IMR-90 (cell line): ENCODE results near the gene SSBP2. TPM values are rescaled to one million over a fixed set of nuclear protein-coding genes. Genes with fewer than 3 reads are reported as not detected.

ENCODE experiments used
- ATAC-seq: fragments of 200-7000 bp; cut with Tn5 transposase; 2 replicates; pipeline ENCODE4 v1.9.1; 2020; ENCODE audit warnings: low read depth, mild to moderate bottlenecking, moderate library complexity
- BruUV-seq: library from RNA; stranded (reverse); fragments of 400-500 nt; replicated peaks from 2 replicates; lab custom pipeline; 2021; lab: Mats Ljungman, UMichigan
- CTCF ChIA-PET: fragments of 300-600 bp; formaldehyde crosslinking; extraction: SDS; loops from one replicate; lab custom pipeline; 2021; ENCODE audit warnings: antibody characterized with exemption; lab: Yijun Ruan, JAX
- POLR2A ChIA-PET: fragments of 300-600 bp; sonication (Branson Sonifier 250); formaldehyde crosslinking; loops from one replicate; lab custom pipeline; 2022; ENCODE audit warnings: antibody characterized with exemption; ENCODE audit not compliant: unreplicated experiment; lab: Charles Lee
- DNase-seq: peaks from one replicate; pipeline ENCODE4 v3.0.0; 2013
- H2AFZ ChIP-seq: replicated peaks from 2 replicates; pipeline ENCODE3; 2013; ENCODE audit warnings: low read length, mild to moderate bottlenecking; ENCODE audit not compliant: poor library complexity
- H2AK5ac ChIP-seq: 2 replicates; pipeline ENCODE4 v1.6.1; 2013; ENCODE audit warnings: low read depth, low read length, inconsistent platforms
- H2AK9ac ChIP-seq: replicated peaks from 2 replicates; pipeline ENCODE3; 2013; ENCODE audit warnings: mild to moderate bottlenecking, low read depth, low read length, moderate library complexity; ENCODE audit not compliant: poor library complexity
- H2BK120ac ChIP-seq: 2 replicates; pipeline ENCODE4 v1.6.1; 2013; ENCODE audit warnings: low read depth, low read length, inconsistent platforms
- H2BK15ac ChIP-seq: 3 replicates; pipeline ENCODE4 v1.6.1; 2013; ENCODE audit warnings: low read depth, low read length, inconsistent platforms
- H2BK20ac ChIP-seq: 2 replicates; pipeline ENCODE4 v1.6.1; 2013; ENCODE audit warnings: low read depth, mild to moderate bottlenecking, inconsistent platforms, low read length, moderate library complexity
- H2BK5ac ChIP-seq: 2 replicates; pipeline ENCODE4 v1.6.1; 2013; ENCODE audit warnings: mild to moderate bottlenecking, low read depth, low read length, inconsistent platforms; ENCODE audit not compliant: poor library complexity, severe bottlenecking
- H3K14ac ChIP-seq: replicated peaks from 2 replicates; pipeline ENCODE4 v1.6.1; 2013; ENCODE audit warnings: low read depth, low read length, inconsistent platforms
- H3K18ac ChIP-seq: 2 replicates; pipeline ENCODE4 v1.6.1; 2013; ENCODE audit warnings: low read depth, low read length, control low read depth
- H3K23ac ChIP-seq: 2 replicates; pipeline ENCODE4 v1.6.1; 2013; ENCODE audit warnings: low read depth, low read length, inconsistent platforms
- H3K27ac ChIP-seq: 2 replicates; pipeline ENCODE4 v1.5.1; 2013; ENCODE audit warnings: mild to moderate bottlenecking, control low read depth, low read length; ENCODE audit not compliant: insufficient read depth
- H3K27me3 ChIP-seq: 2 replicates; pipeline ENCODE4 v1.6.1; 2013; ENCODE audit warnings: low read length; ENCODE audit not compliant: control insufficient read depth, insufficient read depth
- H3K36me3 ChIP-seq: 2 replicates; pipeline ENCODE4 v1.6.1; 2013; ENCODE audit warnings: low read length, mixed read lengths; ENCODE audit not compliant: control insufficient read depth, insufficient read depth
- H3K4ac ChIP-seq: 2 replicates; pipeline ENCODE4 v1.6.1; 2013; ENCODE audit warnings: low read depth, low read length, inconsistent platforms
- H3K4me1 ChIP-seq: 2 replicates; pipeline ENCODE4 v1.6.1; 2013; ENCODE audit warnings: low read length, mixed read lengths; ENCODE audit not compliant: control insufficient read depth, insufficient read depth
- H3K4me2 ChIP-seq: 2 replicates; pipeline ENCODE4 v1.6.1; 2013; ENCODE audit warnings: low read depth, mild to moderate bottlenecking, control low read depth, low read length, moderate library complexity
- H3K4me3 ChIP-seq: 2 replicates; pipeline ENCODE4 v1.5.1; 2013; ENCODE audit warnings: low read depth, mild to moderate bottlenecking, control low read depth, low read length, moderate library complexity; ENCODE audit not compliant: insufficient read depth
- H3K56ac ChIP-seq: 2 replicates; pipeline ENCODE4 v1.6.1; 2013; ENCODE audit warnings: low read length, inconsistent platforms; ENCODE audit not compliant: insufficient read depth; ENCODE audit errors: extremely low read depth
- H3K79me1 ChIP-seq, 2 experiments: 2 replicates each; pipeline ENCODE4 v1.6.1; 2013; ENCODE audit warnings: low read length in 2 of 2, inconsistent platforms in 1 of 2, low read depth in 1 of 2
- H3K9ac ChIP-seq: 2 replicates; pipeline ENCODE4 v1.6.1; 2013; ENCODE audit warnings: low read depth, low read length, control low read depth
- H3K9me1 ChIP-seq: 2 replicates; pipeline ENCODE4 v1.6.1; 2013; ENCODE audit warnings: low read length, inconsistent platforms; ENCODE audit not compliant: insufficient read depth
- H3K9me3 ChIP-seq: 2 replicates; pipeline ENCODE4 v1.6.1; 2013; ENCODE audit warnings: low read length; ENCODE audit not compliant: control insufficient read depth, insufficient read depth
- H4K20me1 ChIP-seq: 2 replicates; pipeline ENCODE4 v1.6.1; 2013; ENCODE audit warnings: low read length, inconsistent platforms; ENCODE audit not compliant: insufficient read depth
- H4K5ac ChIP-seq: 2 replicates; pipeline ENCODE4 v1.6.1; 2013; ENCODE audit warnings: mild to moderate bottlenecking, low read depth, low read length, control low read depth
- H4K8ac ChIP-seq, 2 experiments: 2 replicates each; pipeline ENCODE4 v1.6.1; 2013; ENCODE audit warnings: low read depth in 2 of 2, low read length in 2 of 2, control low read depth in 1 of 2, inconsistent platforms in 1 of 2
- H4K91ac ChIP-seq: 2 replicates; pipeline ENCODE4 v1.6.1; 2013; ENCODE audit warnings: low read depth, low read length, inconsistent platforms; ENCODE audit not compliant: insufficient read depth
- BHLHE40 ChIP-seq: fragments of 150-350 bp; IDR thresholded peaks from 2 replicates; pipeline ENCODE4 v1.6.1; 2016; ENCODE audit warnings: mild to moderate bottlenecking, low read depth, low read length
- CEBPB ChIP-seq: IDR thresholded peaks from 2 replicates; pipeline ENCODE4 v1.6.1; 2012; ENCODE audit warnings: low read depth, low read length, improper control_type of control experiment
- CHD1 ChIP-seq: IDR thresholded peaks from 2 replicates; pipeline ENCODE4 v1.6.1; 2012; ENCODE audit warnings: low read depth, low read length, improper control_type of control experiment
- FOS ChIP-seq: fragments of 150-350 bp; IDR thresholded peaks from 2 replicates; pipeline ENCODE4 v1.6.1; 2016; ENCODE audit warnings: low read depth, low read length
- MAFK ChIP-seq: IDR thresholded peaks from 2 replicates; pipeline ENCODE4 v1.6.1; 2012; ENCODE audit warnings: low read depth, low read length, improper control_type of control experiment
- MAZ ChIP-seq: IDR thresholded peaks from 2 replicates; pipeline ENCODE4 v1.6.1; 2012; ENCODE audit warnings: low read depth, mild to moderate bottlenecking, low read length, improper control_type of control experiment, moderate library complexity, borderline replicate concordance
- MXI1 ChIP-seq: IDR thresholded peaks from 2 replicates; pipeline ENCODE4 v1.6.1; 2012; ENCODE audit warnings: low read depth, mild to moderate bottlenecking, low read length, moderate library complexity, borderline replicate concordance
- NFE2L2 ChIP-seq: fragments of 150-350 bp; IDR thresholded peaks from 2 replicates; pipeline ENCODE4 v1.6.1; 2016; ENCODE audit warnings: low read depth, mild to moderate bottlenecking, low read length
- POLR2A ChIP-seq: IDR thresholded peaks from 2 replicates; pipeline ENCODE4 v1.6.1; 2012; ENCODE audit warnings: mild to moderate bottlenecking, low read depth, low read length
- RAD21 ChIP-seq: IDR thresholded peaks from 2 replicates; pipeline ENCODE4 v1.6.1; 2012; ENCODE audit warnings: low read length, improper control_type of control experiment
- RCOR1 ChIP-seq: IDR thresholded peaks from 2 replicates; pipeline ENCODE4 v1.6.1; 2012; ENCODE audit warnings: mild to moderate bottlenecking, low read length, improper control_type of control experiment; ENCODE audit not compliant: insufficient replicate concordance
- RFX5 ChIP-seq: IDR thresholded peaks from 2 replicates; pipeline ENCODE4 v1.8.0; 2012; ENCODE audit warnings: low read depth, mild to moderate bottlenecking, low read length, moderate library complexity
- SMC3 ChIP-seq: fragments of 150-350 bp; IDR thresholded peaks from 2 replicates; pipeline ENCODE4 v1.6.1; 2016; ENCODE audit warnings: low read depth, mild to moderate bottlenecking, antibody characterized with exemption, low read length, moderate library complexity
- dilution Hi-C: fragments of 300-500 bp; cut with HindIII; formaldehyde crosslinking; loops from one replicate; pipeline ENCODE4 v1.14.3; 2018; ENCODE audit warnings: low sequenced_read_pairs; ENCODE audit not compliant: unreplicated experiment
- in situ Hi-C: fragments of 300-500 bp; cut with MboI; formaldehyde crosslinking; loops from 3 replicates; pipeline ENCODE4 v1.14.3; 2019; ENCODE audit warnings: low sequenced_read_pairs, inconsistent platforms, mixed read lengths
- intact Hi-C: fragments of 100-400 bp; cut with micrococcal nuclease; formaldehyde crosslinking; loops from 2 replicates; pipeline ENCODE4 v1.10.0; 2022
- polyA plus RNA-seq, 3 experiments: library from polyadenylated mRNA; depleted of rRNA; stranded (reverse); fragments of >200 nt; gene quantifications; 2 replicates each; pipeline ENCODE4 v1.2.3, GENCODE V29; 2012; ENCODE audit warnings: low replicate concordance in 1 of 3
- total RNA-seq: library from RNA; depleted of rRNA; stranded (reverse); fragments of >200 nt; gene quantifications from 2 replicates; pipeline ENCODE4 v1.2.3, GENCODE V29; 2012
- TF ChIP-seq, protein P1 (sequence below): fragments of 150-350 bp; IDR thresholded peaks from 2 replicates; pipeline ENCODE4 v1.6.1; 2017; ENCODE audit warnings: mild to moderate bottlenecking, antibody characterized with exemption, low read length, low read depth
- TF ChIP-seq, protein P2 (sequence below): fragments of 150-350 bp; IDR thresholded peaks from 2 replicates; pipeline ENCODE4 v1.6.1; 2016; ENCODE audit warnings: low read depth, mild to moderate bottlenecking, low read length, moderate library complexity, borderline replicate concordance

Gene SSBP2
- total and polyA plus RNA-seq, 2 of the 4 experiments (the other 2 are of a cell fraction) = 38.4 to 42.7 TPM

DNA sequence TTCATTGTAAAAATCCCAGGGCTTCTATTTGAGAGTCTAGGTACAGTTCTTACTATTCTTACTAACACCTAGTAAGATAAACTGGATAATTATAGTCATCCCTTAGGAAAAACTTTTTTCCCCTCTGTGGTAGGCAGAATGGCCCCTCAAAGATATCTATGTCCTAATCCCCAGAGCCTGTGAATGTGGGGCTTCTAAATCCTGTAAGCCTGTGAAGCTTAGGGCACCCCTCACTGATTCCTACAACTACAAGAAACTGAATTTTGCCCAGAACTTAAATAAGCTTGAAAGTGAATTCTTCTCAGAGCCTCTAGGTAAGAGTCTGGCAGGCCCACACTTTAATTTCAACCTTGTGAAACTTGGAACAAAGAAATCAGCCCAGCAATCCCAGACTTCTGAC is 226.9 kb downstream of the SSBP2 start:
- Histone ChIP-seq H3K4me1 (peaks cover 2% of the 10 kb centered on the region; the same call in 1 of the 2 replicates), H3K27me3 (no peaks in the 10 kb centered on the region), H3K4me3 (no peak overlapping the region), H3K56ac (no peak overlapping the region), H3K23ac (no peak overlapping the region), H2AK5ac (no peak overlapping the region), H3K27ac (no peak overlapping the region), H2BK120ac (no peak overlapping the region), H2AK9ac (no peak overlapping the region), H3K79me1 (no peaks in the 10 kb centered on the region; a peak in 1 of 4 replicates), H3K4me2 (no peak overlapping the region), H3K4ac (no peak overlapping the region), H3K9me1 (peaks cover 3% of the 10 kb centered on the region; the same call in 1 of the 2 replicates), H3K9ac (no peak overlapping the region), H3K18ac (no peak overlapping the region), H4K20me1 (no peaks in the 10 kb centered on the region), H2BK15ac (no peak overlapping the region), H2AFZ (no peak overlapping the region), H4K5ac (no peak overlapping the region), H3K9me3 (no peaks in the 10 kb centered on the region), H3K14ac (no peak overlapping the region), H2BK5ac (no peak overlapping the region), H2BK20ac (no peak overlapping the region), H4K8ac (no peak overlapping the region), H3K36me3 (no peaks in the 10 kb centered on the region), H4K91ac (no peak overlapping the region)
- no peak for TF ChIP-seq SMC3
- no peak for TF ChIP-seq RCOR1
- TF ChIP-seq, protein P1, sequence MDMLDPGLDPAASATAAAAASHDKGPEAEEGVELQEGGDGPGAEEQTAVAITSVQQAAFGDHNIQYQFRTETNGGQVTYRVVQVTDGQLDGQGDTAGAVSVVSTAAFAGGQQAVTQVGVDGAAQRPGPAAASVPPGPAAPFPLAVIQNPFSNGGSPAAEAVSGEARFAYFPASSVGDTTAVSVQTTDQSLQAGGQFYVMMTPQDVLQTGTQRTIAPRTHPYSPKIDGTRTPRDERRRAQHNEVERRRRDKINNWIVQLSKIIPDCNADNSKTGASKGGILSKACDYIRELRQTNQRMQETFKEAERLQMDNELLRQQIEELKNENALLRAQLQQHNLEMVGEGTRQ = no peak
- no peak for TF ChIP-seq MXI1
- TF ChIP-seq NFE2L2 = no peak
- TF ChIP-seq MAFK = no peak
- no peak for TF ChIP-seq POLR2A
- no peak for TF ChIP-seq RAD21
- TF ChIP-seq CHD1 = no peak
- TF ChIP-seq RFX5 = no peak
- TF ChIP-seq, protein P2, sequence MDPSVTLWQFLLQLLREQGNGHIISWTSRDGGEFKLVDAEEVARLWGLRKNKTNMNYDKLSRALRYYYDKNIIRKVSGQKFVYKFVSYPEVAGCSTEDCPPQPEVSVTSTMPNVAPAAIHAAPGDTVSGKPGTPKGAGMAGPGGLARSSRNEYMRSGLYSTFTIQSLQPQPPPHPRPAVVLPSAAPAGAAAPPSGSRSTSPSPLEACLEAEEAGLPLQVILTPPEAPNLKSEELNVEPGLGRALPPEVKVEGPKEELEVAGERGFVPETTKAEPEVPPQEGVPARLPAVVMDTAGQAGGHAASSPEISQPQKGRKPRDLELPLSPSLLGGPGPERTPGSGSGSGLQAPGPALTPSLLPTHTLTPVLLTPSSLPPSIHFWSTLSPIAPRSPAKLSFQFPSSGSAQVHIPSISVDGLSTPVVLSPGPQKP = no peak
- TF ChIP-seq MAZ = no peak
- no peak for TF ChIP-seq BHLHE40
- TF ChIP-seq FOS = no peak
- TF ChIP-seq CEBPB = no peak
- in situ Hi-C loops = loop anchor here (25.0 kb wide), 1 partner anchor 638 kb away; no protein-coding TSS in a partner anchor
- no TSS peak for BruUV-seq
- CTCF ChIA-PET = interaction anchor here (0.6 kb wide), 1 partner anchor 696 kb away, joined by 3 read pairs; no protein-coding TSS in a partner anchor
- DNase-seq (no peak), ATAC-seq (no peak)
- dilution Hi-C loops = no loop called here
- POLR2A ChIA-PET = no interaction called here
- intact Hi-C loops = no loop called here
